GM12892 (cell line): ENCODE data around the gene OXLD1.

Experiments
- POLR2AphosphoS5 ChIP-seq: IDR thresholded peaks from 2 replicates; pipeline ENCODE4 v1.6.1; 2011; ENCODE audit warnings: low read depth, low read length, control low read depth
- TAF1 ChIP-seq: IDR thresholded peaks from 2 replicates; pipeline ENCODE4 v1.6.1; 2011; ENCODE audit warnings: low read depth, mild to moderate bottlenecking, control low read depth, low read length, borderline replicate concordance

DNA sequence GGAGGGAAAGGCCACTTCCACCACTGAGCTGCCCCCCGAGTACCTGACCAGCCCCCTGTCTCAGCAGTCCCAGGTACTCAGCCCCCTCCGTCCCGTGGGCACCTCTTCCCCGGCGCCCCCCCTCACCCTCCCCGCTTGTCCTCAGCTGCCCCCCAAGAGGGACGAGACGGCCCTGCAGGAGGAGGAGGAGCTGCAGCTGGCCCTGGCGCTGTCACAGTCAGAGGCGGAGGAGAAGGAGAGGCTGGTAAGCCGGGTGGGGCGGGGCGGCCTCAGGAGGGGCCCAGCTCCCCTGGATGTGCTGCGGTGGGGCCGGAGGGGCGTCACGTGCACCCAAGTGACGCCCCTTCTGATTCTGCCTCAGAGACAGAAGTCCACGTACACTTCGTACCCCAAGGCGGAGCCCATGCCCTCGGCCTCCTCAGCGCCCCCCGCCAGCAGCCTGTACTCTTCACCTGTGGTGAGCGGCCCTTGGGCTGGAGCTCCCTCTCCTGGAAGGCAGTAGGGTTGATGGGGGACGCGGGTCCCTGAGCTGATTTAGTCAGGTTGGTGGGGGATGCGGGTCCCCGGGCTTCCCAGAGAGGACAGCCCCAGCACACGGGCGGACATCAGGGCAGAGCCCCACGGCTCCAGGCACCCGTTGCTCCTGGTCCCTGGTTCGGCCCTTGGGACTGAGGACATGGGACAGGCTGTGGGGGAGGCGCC is 27.3 kb upstream of the OXLD1 start:
- TF ChIP-seq POLR2AphosphoS5 (no peak), TAF1 (no peak)
